ENCODE data around the gene MUC6. TPM values are rescaled to one million over a fixed set of nuclear protein-coding genes. Genes with fewer than 3 reads are reported as not detected.
"Not testable (repeated sequence)": the region's sequence is repeated elsewhere in the genome, so short reads cannot be mapped to it uniquely, and the experiment has no call there.

MUC6 gene
- total RNA-seq, 1 experiment from 2014 or later, result not detected

DNA sequence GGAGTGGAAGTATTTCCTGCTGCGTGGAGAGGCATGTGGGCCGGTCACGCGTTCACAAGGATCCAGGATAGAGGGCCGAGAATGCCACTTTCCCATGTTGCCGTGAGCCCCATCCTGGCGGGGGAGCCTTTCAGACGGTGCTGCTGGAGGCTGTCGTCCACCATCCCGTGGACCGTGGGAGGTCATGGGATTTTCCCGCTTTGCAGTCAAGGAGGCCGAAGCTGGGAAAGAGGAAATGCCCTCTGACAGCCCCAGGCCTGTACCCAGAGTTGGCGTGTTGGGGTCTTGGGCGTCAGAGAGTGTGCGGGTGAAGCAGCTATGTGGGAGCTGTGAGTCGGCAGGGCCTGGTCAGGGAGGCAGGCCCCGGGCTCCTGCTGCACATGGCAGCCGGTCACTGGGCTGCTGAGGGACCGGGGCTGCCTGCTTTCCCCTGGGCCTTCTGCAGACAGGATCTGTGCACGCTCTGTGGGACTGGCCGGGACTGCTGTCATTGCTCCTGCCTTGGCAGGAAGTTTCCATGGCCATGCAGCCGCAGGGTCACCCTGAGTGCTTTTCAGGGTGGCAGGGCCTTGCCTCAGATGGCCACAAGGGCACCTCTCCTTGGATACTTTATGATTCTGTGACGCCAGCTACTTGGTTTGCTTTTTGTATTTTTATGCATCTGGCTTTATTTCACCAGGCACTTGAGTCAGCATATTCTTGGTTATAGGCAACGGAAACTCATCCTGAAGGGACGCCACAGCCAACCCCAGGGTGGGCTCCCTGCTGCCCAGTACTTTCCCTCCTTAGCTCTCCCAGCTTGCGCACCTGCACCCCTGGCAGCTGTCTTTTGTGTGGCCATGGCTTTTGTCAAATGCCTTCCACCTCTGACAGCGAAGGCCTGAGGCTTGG lies 58.4 kb downstream of the MUC6 start:
- H3K9me3 Mint-ChIP-seq (ENCODE audit: unreplicated experiment), result no peaks in the 10 kb centered on the region
- no peak overlapping the region for H3K27ac Mint-ChIP-seq (ENCODE audit: low read depth, unreplicated experiment)
- H3K4me3 Mint-ChIP-seq (ENCODE audit: unreplicated experiment), result no peak overlapping the region
- TF ChIP-seq CTCF (IDR thresholded peaks at IDR 0.05; ENCODE audit: unreplicated experiment), result no peak
- ChIA-PET POLR2A (no interaction called here), CTCF (interaction anchor here (0.6 kb wide), 1 partner anchor 57 kb away, joined by 7 read pairs; no protein-coding TSS in a partner anchor)
- peaks cover 57% of the 10 kb centered on the region for H3K36me3 Mint-ChIP-seq (ENCODE audit: insufficient read depth, unreplicated experiment)
- no TSS peak for BruUV-seq (replicated peaks)
- no peaks in the 10 kb centered on the region for H3K27me3 Mint-ChIP-seq (ENCODE audit: insufficient read depth, unreplicated experiment)
- DNase-seq (ENCODE audit: unreplicated experiment), result no peak
- intact Hi-C loops (cut with micrococcal nuclease), result no loop called here
- no peaks in the 10 kb centered on the region for H3K4me1 Mint-ChIP-seq (ENCODE audit: insufficient read depth, unreplicated experiment)

DNA sequence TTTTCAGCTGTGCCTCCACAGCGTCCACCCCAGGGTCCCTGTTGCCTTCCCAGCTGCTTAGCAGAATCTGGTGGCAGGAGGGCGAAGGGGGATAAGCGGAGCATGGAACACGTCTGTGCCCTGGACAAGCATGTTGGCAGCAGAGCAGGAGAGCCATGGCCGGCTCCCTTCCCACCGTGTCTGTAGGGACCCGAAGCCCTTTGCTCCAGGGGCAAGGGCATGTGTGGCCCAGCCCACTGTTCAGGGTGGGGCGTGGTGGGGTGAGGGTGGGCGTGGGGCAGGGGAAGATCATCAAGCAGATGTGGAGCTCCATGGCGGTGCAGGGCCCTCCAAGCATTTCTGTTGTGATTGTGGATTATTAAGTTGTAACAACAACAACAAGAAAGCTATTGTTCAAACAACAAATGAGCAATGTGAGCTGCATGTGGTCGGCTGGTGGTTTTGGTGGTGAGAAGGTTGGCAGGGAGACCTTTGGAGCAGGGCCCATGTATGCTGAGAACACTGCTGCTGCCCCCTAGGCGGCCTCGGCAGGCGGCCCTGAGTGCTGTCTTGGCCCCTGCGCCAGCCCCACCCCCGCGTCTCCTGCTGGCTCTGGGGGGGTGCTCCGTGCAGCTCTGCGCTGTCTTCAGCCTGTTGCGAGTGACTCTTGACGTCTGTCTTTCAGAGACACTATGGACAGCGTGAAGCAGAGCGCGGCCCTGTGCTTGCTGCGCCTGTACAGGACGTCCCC lies 59.9 kb downstream of the MUC6 start:
- no peaks in the 10 kb centered on the region for H3K27me3 Mint-ChIP-seq (ENCODE audit: insufficient read depth, unreplicated experiment)
- H3K4me3 Mint-ChIP-seq (ENCODE audit: unreplicated experiment), result no peak overlapping the region
- TF ChIP-seq CTCF (IDR thresholded peaks at IDR 0.05; ENCODE audit: unreplicated experiment), result no peak
- no peak overlapping the region for H3K27ac Mint-ChIP-seq (ENCODE audit: low read depth, unreplicated experiment)
- intact Hi-C loops (cut with micrococcal nuclease), result no loop called here
- no peak for DNase-seq (ENCODE audit: unreplicated experiment)
- POLR2A ChIA-PET, result no interaction called here
- BruUV-seq (replicated peaks), result no TSS peak
- CTCF ChIA-PET, result no interaction called here
- peaks cover 64% of the 10 kb centered on the region for H3K36me3 Mint-ChIP-seq (ENCODE audit: insufficient read depth, unreplicated experiment)
- H3K4me1 Mint-ChIP-seq (ENCODE audit: insufficient read depth, unreplicated experiment), result no peaks in the 10 kb centered on the region
- no peaks in the 10 kb centered on the region for H3K9me3 Mint-ChIP-seq (ENCODE audit: unreplicated experiment)

GRCh38 chr11:975827-976226 lies 60.7 kb downstream of the MUC6 start:
- intact Hi-C loops (cut with micrococcal nuclease), result no loop called here
- H3K36me3 Mint-ChIP-seq (ENCODE audit: insufficient read depth, unreplicated experiment), result peaks cover 65% of the 10 kb centered on the region
- no peak for TF ChIP-seq CTCF (IDR thresholded peaks at IDR 0.05; ENCODE audit: unreplicated experiment)
- ChIA-PET POLR2A (no interaction called here), CTCF (interaction anchor here (0.5 to 0.6 kb wide), 4 partner anchors 30 to 228 kb away, joined by 3 to 5 read pairs (median 4); no protein-coding TSS in a partner anchor)
- H3K9me3 Mint-ChIP-seq (ENCODE audit: unreplicated experiment), result no peaks in the 10 kb centered on the region
- H3K4me3 Mint-ChIP-seq (ENCODE audit: unreplicated experiment), result no peak overlapping the region
- H3K27ac Mint-ChIP-seq (ENCODE audit: low read depth, unreplicated experiment), result no peak overlapping the region
- H3K4me1 Mint-ChIP-seq (ENCODE audit: insufficient read depth, unreplicated experiment), result no peaks in the 10 kb centered on the region
- H3K27me3 Mint-ChIP-seq (ENCODE audit: insufficient read depth, unreplicated experiment), result no peaks in the 10 kb centered on the region
- BruUV-seq (replicated peaks), result no TSS peak
- DNase-seq (ENCODE audit: unreplicated experiment), result no peak

GRCh38 chr11:975376-975775 lies 61.1 kb downstream of the MUC6 start:
- H3K27ac Mint-ChIP-seq (ENCODE audit: low read depth, unreplicated experiment); BruUV-seq (replicated peaks); POLR2A ChIA-PET; H3K27me3 Mint-ChIP-seq (ENCODE audit: insufficient read depth, unreplicated experiment); H3K9me3 Mint-ChIP-seq (ENCODE audit: unreplicated experiment); intact Hi-C loops (cut with micrococcal nuclease); H3K4me3 Mint-ChIP-seq (ENCODE audit: unreplicated experiment); DNase-seq (ENCODE audit: unreplicated experiment); H3K4me1 Mint-ChIP-seq (ENCODE audit: insufficient read depth, unreplicated experiment): not testable (repeated sequence)
- peaks cover 69% of the 10 kb centered on the region for H3K36me3 Mint-ChIP-seq (ENCODE audit: insufficient read depth, unreplicated experiment)
- CTCF ChIA-PET, result interaction anchor here (0.6 kb wide), 2 partner anchors 29 to 164 kb away, joined by 3 to 4 read pairs; no protein-coding TSS in a partner anchor
